Endothelial cell of umbilical vein (primary cell): ENCODE data around the gene LPCAT3.

ENCODE experiments used
- CTCF ChIP-seq, 2 donors: IDR thresholded peaks; 1 replicate in 1 of 2; 2 replicates in 1 of 2; pipeline ENCODE4 v1.5.1; 2011; ENCODE audit warnings: low read length in 2 of 2, mild to moderate bottlenecking in 2 of 2, moderate library complexity in 2 of 2, control low read depth in 1 of 2, inconsistent platforms in 1 of 2, low read depth in 1 of 2; ENCODE audit not compliant: insufficient read depth in 1 of 2; ENCODE audit errors: extremely low read depth in 1 of 2
- EZH2 ChIP-seq: IDR thresholded peaks from 2 replicates; pipeline ENCODE4 v1.6.1; 2012; ENCODE audit warnings: borderline replicate concordance, low read depth, mild to moderate bottlenecking, moderate library complexity, low read length, inconsistent platforms; ENCODE audit not compliant: severe bottlenecking
- MAX ChIP-seq: IDR thresholded peaks from 2 replicates; pipeline ENCODE4 v1.6.1; 2011; ENCODE audit not compliant: insufficient read depth, insufficient read length
- POLR2A ChIP-seq: IDR thresholded peaks from 2 replicates; pipeline ENCODE4 v1.6.1; 2012; ENCODE audit warnings: low read depth, mild to moderate bottlenecking, control low read depth, low read length

GRCh38 chr12:6963791-6964413, 54.4 kb downstream of the LPCAT3 start:
- no peak for TF ChIP-seq EZH2
- TF ChIP-seq CTCF (IDR thresholded peaks at IDR 0.05; ENCODE audit: extremely low read depth in 1 of 2, insufficient read depth in 1 of 2, low read depth in 1 of 2, low read length in 2 of 2): no peak
- no peak for TF ChIP-seq POLR2A
- no peak for TF ChIP-seq MAX
